T-cell (primary cell): ENCODE results near the gene APOC4. TPM values are rescaled to one million over a fixed set of nuclear protein-coding genes. Genes with fewer than 3 reads are reported as not detected.
A peak's percentile ranks its signal among the peaks of the same experiment; 100 is the strongest.
"Not testable (repeated sequence)": the region's sequence is repeated elsewhere in the genome, so short reads cannot be mapped to it uniquely, and the experiment has no call there.

ENCODE experiments used
- ATAC-seq, 4 experiments: fragments of 200-7000 bp in 3 of 4; fragments of 150-1000 bp in 1 of 4; cut with Tn5 transposase; replicated peaks in 1 of 4; 1 replicate in 3 of 4; 2 replicates in 1 of 4; pipeline ENCODE4 v1.10.0; 2021; ENCODE audit warnings: moderate library complexity in 3 of 4, mild to moderate bottlenecking in 2 of 4, moderate number of reproducible peaks in 1 of 4
- CTCF ChIA-PET, 2 donors: fragments of 300-600 bp; sonication (Branson Sonifier 250); formaldehyde crosslinking; loops; one replicate each; lab custom pipeline; 2022; ENCODE audit warnings: antibody characterized with exemption in 2 of 2; lab: Charles Lee
- POLR2A ChIA-PET, 2 donors: fragments of 300-600 bp; sonication (Branson Sonifier 250); formaldehyde crosslinking; loops; one replicate each; lab custom pipeline; 2022; ENCODE audit warnings: antibody characterized with exemption in 2 of 2; lab: Charles Lee
- DNase-seq, 35 experiments: peaks; one replicate each; pipeline versions ENCODE4 v3.0.0 to v3.0.0-alpha.2; 2013 to 2023
- H3K27ac ChIP-seq: one replicate; pipeline ENCODE4 v1.5.1; 2013; ENCODE audit warnings: low read length
- H3K27me3 ChIP-seq, 2 experiments: replicated peaks in 1 of 2; 1 replicate in 1 of 2; 2 replicates in 1 of 2; pipeline versions ENCODE4 v1.6.1 to v1.7.0; 2013; ENCODE audit warnings: low read length in 1 of 2, mixed read lengths in 1 of 2; ENCODE audit not compliant: control insufficient read depth in 2 of 2, insufficient read depth in 2 of 2; ENCODE audit errors: extremely low read depth in 1 of 2
- H3K36me3 ChIP-seq, 2 donors: 1 replicate in 1 of 2; 2 replicates in 1 of 2; pipeline versions ENCODE4 v1.6.1 to v1.7.0; 2013; ENCODE audit warnings: low read length in 1 of 2; ENCODE audit not compliant: control insufficient read depth in 2 of 2, insufficient read depth in 1 of 2; ENCODE audit errors: extremely low read depth in 1 of 2
- H3K4me1 ChIP-seq, 2 experiments: 1 replicate in 1 of 2; 2 replicates in 1 of 2; pipeline versions ENCODE4 v1.6.1 to v1.7.0; 2013; ENCODE audit warnings: low read length in 2 of 2, mixed read lengths in 1 of 2; ENCODE audit not compliant: insufficient read depth in 2 of 2, control insufficient read depth in 1 of 2; ENCODE audit errors: extremely low read depth in 1 of 2
- H3K4me3 ChIP-seq, 2 donors: 1 replicate in 1 of 2; 2 replicates in 1 of 2; pipeline versions ENCODE4 v1.5.1 to v1.7.0; 2013; ENCODE audit warnings: mild to moderate bottlenecking in 2 of 2, low read length in 1 of 2, moderate library complexity in 1 of 2; ENCODE audit not compliant: control insufficient read depth in 1 of 2; ENCODE audit errors: extremely low read depth in 1 of 2
- H3K9me3 ChIP-seq: 2 replicates; pipeline ENCODE4 v1.7.0; 2013
- H3K27ac Mint-ChIP-seq, 2 donors: one replicate each; pipeline ENCODE4 v1.8.0; 2020 to 2021; ENCODE audit warnings: mild to moderate bottlenecking in 2 of 2, mixed read lengths in 2 of 2
- H3K27me3 Mint-ChIP-seq, 2 donors: one replicate each; pipeline ENCODE4 v1.8.0; 2021 to 2022; ENCODE audit warnings: mixed read lengths in 2 of 2
- H3K36me3 Mint-ChIP-seq: one replicate; pipeline ENCODE4 v1.8.0; 2021; ENCODE audit warnings: mixed read lengths
- H3K4me1 Mint-ChIP-seq, 3 donors: one replicate each; pipeline ENCODE4 v1.8.0; 2020 to 2022; ENCODE audit warnings: mixed read lengths in 3 of 3, mild to moderate bottlenecking in 1 of 3
- H3K4me3 Mint-ChIP-seq, 3 donors: one replicate each; pipeline ENCODE4 v1.8.0; 2020 to 2022; ENCODE audit warnings: mild to moderate bottlenecking in 3 of 3, mixed read lengths in 3 of 3, moderate library complexity in 3 of 3
- H3K9me3 Mint-ChIP-seq, 3 donors: one replicate each; pipeline ENCODE4 v1.8.0; 2020 to 2022; ENCODE audit warnings: mixed read lengths in 3 of 3
- WGBS: methylation state at CpG from one replicate; pipeline ENCODE4 v1.1.5; 2013; ENCODE audit warnings: missing lambda C conversion rate; ENCODE audit not compliant: insufficient coverage; 5-methylcytosine and 5-hydroxymethylcytosine counted together
- total RNA-seq, 35 experiments: library from RNA in 6 of 35; stranded (reverse) in 6 of 35; fragments of 120-200 nt in 1 of 35; gene quantifications; one replicate each; pipeline versions ENCODE4 v1.2.1 to v1.2.4 and lab custom pipeline; 2013 to 2026

APOC4 gene
- total RNA-seq, 5 donors from 2014 or later (not counting 1 experiment from before 2014, with no cell fraction given): not detected

- DNase-seq, H3K9me3 Mint-ChIP-seq, H3K36me3 ChIP-seq, H3K9me3 ChIP-seq, H3K4me3 ChIP-seq, ATAC-seq, CTCF ChIA-PET, H3K27ac Mint-ChIP-seq, H3K27ac ChIP-seq, H3K36me3 Mint-ChIP-seq: not testable (repeated sequence)
- 58% methylated on average over 11 of the region's 23 CpGs for WGBS
- Mint-ChIP-seq H3K4me1 (peaks cover 9 to 12% (median 9%) of the 10 kb centered on the region in 3 donors), H3K27me3 (peaks cover 22 to 36% of the 10 kb centered on the region in 2 donors), H3K4me3 (peak overlapping the region; percentile 82 to 91 (median 83))
- Histone ChIP-seq H3K4me1 (peaks cover 0 to 13% of the 10 kb centered on the region in 2 experiments), H3K27me3 (peaks cover 0 to 44% of the 10 kb centered on the region in 2 experiments)
- POLR2A ChIA-PET: interaction anchor here in 1 of 2 donors (0.6 kb wide), 1 partner anchor 151 kb away, joined by 12 read pairs; no protein-coding TSS in a partner anchor
Measured at GRCh38 chr19:44913512-44914432, 28.3 kb upstream of the APOC4 start.

- H3K27me3 Mint-ChIP-seq: peaks cover 22 to 34% of the 10 kb centered on the region in 2 donors
- DNase-seq (peak; percentile 36 to 86 (median 63)), ATAC-seq (peak; percentile 96 to 99 (median 97))
- H3K9me3 ChIP-seq, H3K9me3 Mint-ChIP-seq, CTCF ChIA-PET, H3K36me3 Mint-ChIP-seq, H3K27ac Mint-ChIP-seq, H3K27ac ChIP-seq, H3K36me3 ChIP-seq: not testable (repeated sequence)
- WGBS: 12% methylated on average over 9 of the region's 28 CpGs
- H3K4me3 ChIP-seq: peak within 1 kb of the TSS; percentile 65 to 81
- peaks cover 0 to 13% of the 10 kb centered on the region in 2 experiments for H3K4me1 ChIP-seq
- peaks cover 0 to 44% of the 10 kb centered on the region in 2 experiments for H3K27me3 ChIP-seq
- POLR2A ChIA-PET: interaction anchor here in 1 of 2 donors (0.6 kb wide), 1 partner anchor 9 kb away, joined by 4 read pairs; no protein-coding TSS in a partner anchor
- peak within 1 kb of the TSS; percentile 82 to 91 (median 83) for H3K4me3 Mint-ChIP-seq
- H3K4me1 Mint-ChIP-seq: peaks cover 9 to 12% (median 9%) of the 10 kb centered on the region in 3 donors
Measured at GRCh38 chr19:44914433-44915206, 27.4 kb upstream of the APOC4 start, which contains the start of gene APOC1. TSS of gene APOC1 (plus strand) at chr19:44914608. CDS start at chr19:44914892, 284 bp downstream.

DNA sequence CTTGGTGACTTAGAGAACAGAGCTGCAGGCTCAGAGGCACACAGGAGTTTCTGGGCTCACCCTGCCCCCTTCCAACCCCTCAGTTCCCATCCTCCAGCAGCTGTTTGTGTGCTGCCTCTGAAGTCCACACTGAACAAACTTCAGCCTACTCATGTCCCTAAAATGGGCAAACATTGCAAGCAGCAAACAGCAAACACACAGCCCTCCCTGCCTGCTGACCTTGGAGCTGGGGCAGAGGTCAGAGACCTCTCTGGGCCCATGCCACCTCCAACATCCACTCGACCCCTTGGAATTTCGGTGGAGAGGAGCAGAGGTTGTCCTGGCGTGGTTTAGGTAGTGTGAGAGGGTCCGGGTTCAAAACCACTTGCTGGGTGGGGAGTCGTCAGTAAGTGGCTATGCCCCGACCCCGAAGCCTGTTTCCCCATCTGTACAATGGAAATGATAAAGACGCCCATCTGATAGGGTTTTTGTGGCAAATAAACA lies 17.8 kb upstream of the APOC4 start:
- 67% methylated on average over 2 of the region's 8 CpGs for WGBS

DNA sequence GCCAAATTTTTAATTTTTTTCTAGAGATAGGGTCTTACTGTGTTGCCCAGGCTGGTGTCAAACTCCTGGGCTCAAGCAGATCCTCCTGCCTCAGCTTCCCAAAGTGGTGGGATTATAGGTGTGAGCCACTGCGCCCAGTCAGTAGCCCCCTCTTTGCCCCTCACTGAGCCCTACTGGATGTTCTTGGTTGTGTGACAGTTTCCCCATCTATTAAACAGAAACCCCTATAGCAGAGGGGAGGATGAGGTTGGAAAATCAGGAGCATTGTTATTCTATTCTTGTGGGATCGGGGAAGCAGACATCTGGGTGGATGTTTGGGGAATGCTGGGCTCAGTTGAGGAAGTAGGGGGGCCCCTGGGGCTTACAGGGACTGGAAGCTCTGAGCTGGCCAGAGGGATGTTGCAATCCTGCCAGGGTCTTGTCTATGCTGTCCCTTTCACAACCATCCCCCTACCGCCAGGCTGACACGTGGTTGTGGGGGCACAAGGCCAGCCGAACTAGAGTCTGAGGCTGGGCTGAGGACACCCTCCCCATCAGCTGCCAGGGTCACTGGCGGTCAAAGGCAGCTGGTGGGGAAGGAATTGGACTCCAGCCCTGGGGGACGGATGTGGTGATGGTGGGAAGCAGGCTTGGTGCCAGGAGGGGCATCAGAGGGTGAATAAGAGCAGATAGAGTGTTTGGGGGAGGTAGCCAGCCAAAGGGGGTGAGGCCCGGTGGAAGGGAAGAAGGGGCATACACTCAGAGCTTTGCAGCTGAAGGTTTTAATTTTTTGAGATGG lies 16.7 kb upstream of the APOC4 start:
- Mint-ChIP-seq H3K36me3 (no peaks in the 10 kb centered on the region), H3K27ac (no peak overlapping the region), H3K4me3 (no peak overlapping the region), H3K4me1 (peaks cover 5 to 8% (median 5%) of the 10 kb centered on the region in 3 donors), H3K9me3 (no peaks in the 10 kb centered on the region), H3K27me3 (peaks cover 21 to 22% of the 10 kb centered on the region in 2 donors)
- Histone ChIP-seq H3K36me3 (no peaks in the 10 kb centered on the region), H3K4me3 (no peak overlapping the region), H3K4me1 (peaks cover 0 to 6% of the 10 kb centered on the region in 2 experiments), H3K27me3 (peaks cover 0 to 39% of the 10 kb centered on the region in 2 experiments), H3K27ac (no peak overlapping the region), H3K9me3 (no peaks in the 10 kb centered on the region)
- ATAC-seq: no peak
- 11% methylated on average over 2 of the region's 8 CpGs for WGBS
- POLR2A ChIA-PET: interaction anchor here in 1 of 2 donors (0.6 kb wide), 1 partner anchor 19 kb away, joined by 17 read pairs; the partner anchor contains the start of gene APOE
- CTCF ChIA-PET: no interaction called here
- no peak for DNase-seq

More for the DNA sequence above, 17.8 kb upstream of the APOC4 start:
- ATAC-seq (no peak), DNase-seq (no peak)
- Histone ChIP-seq H3K4me1 (peaks cover 0 to 6% of the 10 kb centered on the region in 2 experiments), H3K9me3 (no peaks in the 10 kb centered on the region), H3K27ac (no peak overlapping the region), H3K4me3 (no peak overlapping the region), H3K36me3 (no peaks in the 10 kb centered on the region), H3K27me3 (peaks cover 0 to 39% of the 10 kb centered on the region in 2 experiments)
- Mint-ChIP-seq H3K4me3 (no peak overlapping the region), H3K9me3 (no peaks in the 10 kb centered on the region), H3K27me3 (peaks cover 18 to 22% of the 10 kb centered on the region in 2 donors), H3K36me3 (no peaks in the 10 kb centered on the region), H3K27ac (no peak overlapping the region), H3K4me1 (peaks cover 5 to 8% (median 5%) of the 10 kb centered on the region in 3 donors)
- POLR2A ChIA-PET: no interaction called here
- CTCF ChIA-PET: no interaction called here

GRCh38 chr19:44926245-44927077 lies 15.6 kb upstream of the APOC4 start:
- H3K36me3 ChIP-seq, H3K9me3 Mint-ChIP-seq, CTCF ChIA-PET, H3K4me3 ChIP-seq, POLR2A ChIA-PET, H3K36me3 Mint-ChIP-seq, H3K9me3 ChIP-seq, DNase-seq, H3K27ac ChIP-seq, H3K4me1 ChIP-seq, H3K4me1 Mint-ChIP-seq: not testable (repeated sequence)
- Mint-ChIP-seq H3K4me3 (peak overlapping the region in 1 of 3 donors; percentile 52), H3K27ac (peak overlapping the region; percentile 31 to 66), H3K27me3 (peaks cover 21 to 22% of the 10 kb centered on the region in 2 donors)
- peaks cover 0 to 39% of the 10 kb centered on the region in 2 experiments for H3K27me3 ChIP-seq
- peak in 1 of 4 experiments; percentile 24 for ATAC-seq
- WGBS: 74% methylated on average over 4 of the region's 19 CpGs
